GM18507 (cell line): Measurements from ENCODE around the gene USP35.
A peak's percentile ranks its signal among the peaks of the same experiment; 100 is the strongest.

Source experiments
- DNase-seq: peaks from one replicate; pipeline ENCODE4 v3.0.0; 2011; ENCODE audit warnings: low read depth; ENCODE audit not compliant: insufficient read length; ENCODE audit errors: extremely low spot score
- FAIRE-seq: peaks from 2 replicates; lab custom pipeline; 2011; peaks lifted over from hg19 to GRCh38; lab: Jason Lieb, UNC

USP35 gene

DNA sequence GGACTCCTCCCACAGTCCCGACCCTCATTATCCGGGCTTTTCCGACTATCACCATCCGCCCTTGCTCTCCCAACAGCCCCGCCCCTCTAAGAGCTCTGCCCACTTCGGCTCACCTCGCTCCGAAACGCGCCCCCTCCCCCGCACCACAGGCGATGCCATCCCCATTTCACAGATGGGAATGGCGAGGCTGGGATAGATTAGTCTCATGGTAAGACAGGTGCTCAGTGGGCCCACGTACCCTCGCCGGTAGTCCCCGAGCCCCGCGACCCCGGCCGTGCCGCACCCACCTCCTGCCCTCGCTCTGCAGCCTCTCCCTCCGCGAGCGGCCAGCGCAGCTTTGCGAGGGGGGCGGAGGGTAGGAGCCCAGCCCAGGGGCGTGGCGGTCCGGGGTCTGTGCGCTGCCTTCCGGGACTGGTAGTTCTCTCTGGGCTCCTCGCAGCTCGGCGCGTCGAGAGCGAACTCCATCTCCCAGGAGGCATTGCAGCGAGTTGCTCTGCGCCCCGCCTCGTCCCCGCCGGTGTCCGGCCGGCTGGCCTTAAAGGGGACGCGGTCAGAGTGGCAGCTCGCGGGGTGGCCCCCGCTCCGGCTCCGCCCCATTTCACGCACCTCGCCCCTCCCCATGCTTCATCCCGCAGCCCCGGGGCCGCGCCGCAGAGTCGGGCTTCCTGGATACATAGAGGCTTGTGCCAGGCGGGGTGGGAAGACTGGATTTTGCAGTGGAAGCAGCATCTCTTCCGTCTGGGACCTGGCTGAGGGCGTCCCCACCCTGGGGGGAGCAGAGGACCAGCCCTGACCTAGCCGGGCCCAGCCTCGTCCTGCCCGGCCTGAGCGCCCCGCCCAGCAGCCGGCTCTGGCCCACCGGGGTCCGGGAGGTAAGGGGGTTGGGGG lies at the start of gene USP35, which contains the start of gene KCTD21:
TSS of gene USP35 (plus strand) at position 634 of the 888 bp plus-strand sequence. CDS start 7,327 bp downstream, outside the sequence.
TSS of gene KCTD21 (minus strand) at position 341 of the 888 bp plus-strand sequence. CDS start 14,072 bp downstream, outside the sequence.
- FAIRE-seq = peak; percentile 96

DNA sequence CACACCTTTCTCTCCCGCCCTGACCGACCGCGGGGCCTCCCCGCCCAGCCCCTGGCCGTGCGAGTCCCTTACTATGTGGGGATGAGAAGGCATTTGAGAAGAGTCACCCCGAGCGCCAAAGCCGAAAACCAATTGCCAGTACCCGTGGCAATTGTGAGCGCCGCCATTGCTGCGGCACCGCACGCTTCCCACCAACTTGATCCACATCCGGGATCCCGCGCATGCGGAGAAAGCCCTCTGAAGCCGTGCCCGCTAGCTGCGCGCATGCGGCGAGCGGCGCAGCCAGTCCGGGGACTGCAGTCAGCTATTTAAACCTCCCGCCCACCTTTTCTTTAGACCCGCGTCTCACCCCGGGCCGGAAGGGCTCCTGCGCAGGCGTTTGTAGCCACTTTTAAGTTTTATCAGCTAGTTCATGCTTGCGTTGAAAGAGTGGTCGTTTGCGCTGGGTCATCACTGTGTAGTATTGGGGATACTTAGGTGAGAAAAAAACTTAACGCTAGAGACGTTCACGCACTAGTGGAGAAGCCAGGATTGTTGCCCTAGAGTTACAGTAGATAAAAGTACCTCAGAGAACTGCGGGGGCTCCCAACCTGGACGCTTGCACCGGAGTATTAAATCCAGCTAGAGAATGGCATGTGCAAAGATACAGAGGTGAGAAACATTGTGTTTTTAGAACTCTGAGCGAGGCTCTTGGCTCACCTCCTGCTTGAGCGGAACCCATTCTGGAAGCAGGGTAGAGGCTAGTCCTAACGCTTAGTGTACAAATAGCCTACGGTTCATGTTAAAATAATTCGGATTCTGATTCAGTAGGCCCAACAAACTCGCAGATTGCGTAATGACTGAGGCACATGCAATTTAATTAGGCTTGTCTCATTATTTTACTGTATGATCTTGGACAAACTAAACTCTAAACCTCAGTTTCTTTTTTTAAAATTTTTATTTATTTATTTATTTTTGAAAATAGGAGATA lies 49.0 kb upstream of the USP35 start, which contains the start of gene ALG8:
TSS of gene ALG8 (minus strand) at position 205 of the 970 bp plus-strand sequence. CDS start at position 167, 38 bp downstream.
- peak; percentile 99 for DNase-seq
- peak; percentile 90 for FAIRE-seq

More for the DNA sequence above, at the start of gene USP35, which contains the start of gene KCTD21:
- peak; percentile 94 for DNase-seq

GRCh38 chr11:78140392-78141077 lies 48.2 kb upstream of the USP35 start:
- FAIRE-seq (no peak), DNase-seq (no peak)

- DNase-seq = no peak
- no peak for FAIRE-seq
Measured at GRCh38 chr11:78145511-78146025, 43.2 kb upstream of the USP35 start.

GRCh38 chr11:78147807-78148206 lies 40.9 kb upstream of the USP35 start:
- FAIRE-seq = no peak
- no peak for DNase-seq

GRCh38 chr11:78149646-78150045 lies 39.1 kb upstream of the USP35 start:
- DNase-seq (no peak), FAIRE-seq (no peak)

DNA sequence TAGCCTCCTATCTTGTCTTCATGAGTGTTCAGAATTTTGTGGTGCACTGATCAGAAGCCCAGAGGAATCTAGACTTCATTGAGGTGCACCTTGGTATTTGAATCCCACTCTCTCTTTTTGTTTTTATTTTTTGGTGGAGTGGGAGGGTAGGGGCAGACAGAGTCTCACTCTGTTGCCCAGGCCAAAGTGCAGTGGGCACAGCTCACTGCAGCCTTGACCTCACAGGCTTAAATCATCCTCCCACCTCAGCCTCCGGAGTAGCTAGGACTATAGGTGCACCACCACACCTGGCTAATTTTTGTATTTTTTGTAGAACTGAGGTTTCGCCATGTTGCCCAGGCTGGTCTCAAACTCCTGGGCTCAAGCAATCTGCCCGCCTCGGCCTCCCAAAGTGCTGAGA lies 38.4 kb upstream of the USP35 start:
- no peak for DNase-seq
- no peak for FAIRE-seq

DNA sequence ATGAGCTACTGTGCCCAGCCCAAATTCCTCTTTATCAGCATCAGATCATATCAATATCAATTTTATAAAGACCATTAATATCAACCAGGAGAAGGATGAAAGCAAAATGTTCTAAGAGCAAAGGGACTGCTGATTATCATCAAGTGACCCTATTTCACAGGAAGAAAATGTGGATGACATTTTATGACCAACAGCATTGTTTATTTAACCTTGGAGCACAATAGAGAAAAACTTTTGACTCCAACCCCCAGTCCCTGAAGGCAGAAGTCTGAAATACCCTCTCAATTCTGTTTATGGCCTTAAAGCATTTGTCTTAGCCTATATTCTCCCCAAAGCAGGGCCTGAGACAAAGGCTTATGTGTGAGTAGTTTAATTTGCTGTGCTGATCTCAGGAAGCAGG lies 38.0 kb upstream of the USP35 start:
- DNase-seq (no peak), FAIRE-seq (no peak)

- DNase-seq (no peak), FAIRE-seq (no peak)
Measured at GRCh38 chr11:78151804-78152203, 36.9 kb upstream of the USP35 start.

DNA sequence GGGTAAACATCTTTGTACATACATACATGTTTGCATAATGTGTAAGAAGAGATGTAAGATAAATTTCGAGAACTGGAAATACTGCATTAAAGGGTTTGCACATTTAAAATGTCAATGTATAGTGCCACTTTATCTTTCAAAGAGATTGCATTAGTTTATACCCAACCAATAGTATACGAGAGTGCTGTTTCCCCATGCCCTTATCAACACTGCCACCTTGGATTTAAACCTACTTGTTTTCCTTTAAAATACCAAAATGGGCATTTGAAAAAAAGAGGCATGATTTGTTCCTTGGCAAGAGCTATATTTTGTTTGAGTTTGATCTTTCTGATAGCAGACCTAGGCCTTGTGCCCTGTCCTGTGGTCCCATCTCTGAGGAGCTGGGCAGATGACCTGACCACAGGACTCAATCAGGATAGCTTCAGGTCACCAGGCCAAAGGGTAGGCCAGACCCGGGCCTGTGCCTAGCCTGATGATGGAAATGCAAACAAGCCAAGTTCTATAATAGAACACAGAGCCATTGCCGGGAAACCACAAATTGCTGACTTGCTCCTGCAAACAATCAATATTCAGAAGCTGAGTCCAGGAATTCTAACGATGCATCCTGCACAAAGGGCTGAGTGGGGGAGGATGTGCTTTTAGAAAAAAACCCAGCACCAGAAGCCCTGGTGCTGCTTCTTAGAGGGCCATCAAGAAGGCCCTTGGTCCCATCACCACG lies 32.4 kb upstream of the USP35 start:
- no peak for FAIRE-seq
- DNase-seq = no peak

GRCh38 chr11:78158987-78159652 lies 29.6 kb upstream of the USP35 start:
- FAIRE-seq (no peak), DNase-seq (no peak)

DNA sequence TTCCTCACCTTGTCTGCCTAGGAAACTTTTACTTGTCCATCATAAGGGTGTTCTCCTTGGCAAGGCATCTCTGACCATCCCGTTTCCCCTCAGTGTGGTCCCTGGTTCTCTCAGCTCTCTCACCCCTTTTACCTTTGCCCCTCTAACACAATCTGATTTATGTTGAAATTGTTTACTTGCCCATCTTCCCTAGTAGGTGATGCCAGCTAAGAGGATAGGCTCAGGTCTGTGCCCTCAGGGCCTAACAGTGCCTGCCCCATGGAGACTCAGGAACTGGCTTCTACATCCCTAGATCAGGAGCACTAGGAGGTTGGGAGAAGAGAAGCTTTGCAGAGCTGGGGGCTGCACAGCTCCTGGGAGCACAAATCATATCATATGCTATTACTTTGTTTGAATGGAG lies 28.2 kb upstream of the USP35 start:
- no peak for FAIRE-seq
- DNase-seq = no peak

- no peak for FAIRE-seq
- DNase-seq = no peak
Measured at GRCh38 chr11:78161346-78161745, 27.4 kb upstream of the USP35 start.

- FAIRE-seq (no peak), DNase-seq (no peak)
Measured at GRCh38 chr11:78161962-78162371, 26.8 kb upstream of the USP35 start.

- no peak for DNase-seq
- FAIRE-seq = no peak
Measured at GRCh38 chr11:78163828-78164227, 24.9 kb upstream of the USP35 start.

DNA sequence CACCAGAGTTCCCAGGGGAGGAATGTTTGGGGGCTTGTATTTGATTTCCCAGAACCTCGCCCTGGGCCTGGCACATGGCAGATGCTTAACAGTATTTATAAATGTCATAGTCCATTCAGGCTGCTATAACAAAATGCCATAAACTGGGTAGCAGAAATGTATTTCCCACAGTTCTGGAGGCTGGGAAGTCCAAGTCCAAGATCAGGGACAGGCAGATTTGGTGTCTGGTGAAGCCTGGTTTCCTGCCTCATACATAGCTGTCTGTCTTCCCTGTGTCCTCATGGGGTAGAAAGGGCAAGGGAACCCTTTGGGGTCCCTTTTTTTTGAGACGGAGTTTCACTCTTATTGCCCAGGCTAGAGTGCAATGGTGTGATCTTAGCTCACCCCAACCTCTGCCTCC lies 24.2 kb upstream of the USP35 start:
- no peak for FAIRE-seq

DNA sequence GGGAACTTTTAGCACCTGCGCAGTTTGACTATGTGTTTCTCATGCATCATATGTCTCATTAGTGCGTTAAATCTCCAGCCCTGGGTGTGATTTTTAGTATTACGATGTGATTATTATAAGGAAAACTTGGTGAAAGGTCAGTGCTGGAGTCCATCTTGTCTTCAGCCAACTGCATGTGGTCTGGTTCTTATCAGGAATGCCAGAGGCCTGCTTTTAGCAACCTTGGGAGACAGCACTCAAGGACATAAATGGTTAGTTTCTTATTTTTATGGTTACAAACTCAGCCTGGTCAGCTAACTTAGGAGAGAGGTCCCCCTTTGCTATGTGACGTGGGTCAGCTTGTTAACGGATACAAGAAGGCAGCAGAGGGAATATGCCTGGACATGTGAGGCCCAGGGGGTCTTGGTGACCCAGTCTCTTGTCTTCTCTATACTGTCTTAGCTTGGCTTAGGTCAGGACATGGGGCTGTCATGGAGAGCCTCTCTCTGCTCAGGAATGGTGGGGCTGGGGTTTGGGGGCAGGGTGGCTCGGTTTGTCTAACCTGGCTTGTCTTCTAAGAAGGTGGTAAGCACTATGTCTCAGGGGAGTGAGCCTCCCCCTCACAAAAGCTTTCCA lies 21.8 kb upstream of the USP35 start:
- FAIRE-seq = no peak
- DNase-seq = no peak

More for the DNA sequence above, 24.2 kb upstream of the USP35 start:
- no peak for DNase-seq
